WTC11 (cell line): ENCODE measurements around the gene IGFBP2. TPM values are rescaled to one million over a fixed set of nuclear protein-coding genes. Genes with fewer than 3 reads are reported as not detected.
A peak's percentile ranks its signal among the peaks of the same experiment; 100 is the strongest.

Experiments
- ATAC-seq: fragments of 200-7000 bp; cut with Tn5 transposase; 2 replicates; pipeline ENCODE4 v1.10.0; 2021; ENCODE audit warnings: mild to moderate bottlenecking, moderate library complexity
- CTCF ChIA-PET: fragments of 300-600 bp; sonication (Branson Sonifier 250); formaldehyde crosslinking; loops from one replicate; lab custom pipeline; 2021; ENCODE audit warnings: antibody characterized with exemption; lab: Charles Lee
- POLR2A ChIA-PET: fragments of 350-600 bp; sonication (Branson Sonifier 250); formaldehyde crosslinking; loops from one replicate; lab custom pipeline; 2021; ENCODE audit warnings: antibody characterized with exemption; lab: Charles Lee
- DNase-seq: peaks from one replicate; pipeline ENCODE4 v3.0.0; 2021; ENCODE audit warnings: low spot score
- H3K27ac Mint-ChIP-seq: 2 replicates; pipeline ENCODE4 v1.8.0; 2021; ENCODE audit warnings: mixed read lengths
- H3K27me3 Mint-ChIP-seq: 2 replicates; pipeline ENCODE4 v1.8.0; 2021; ENCODE audit warnings: low read depth, mild to moderate bottlenecking, moderate library complexity, mixed read lengths
- H3K36me3 Mint-ChIP-seq: 2 replicates; pipeline ENCODE4 v1.8.0; 2021; ENCODE audit warnings: mixed read lengths
- H3K4me1 Mint-ChIP-seq: 2 replicates; pipeline ENCODE4 v1.8.0; 2022; ENCODE audit warnings: mixed read lengths
- H3K4me3 Mint-ChIP-seq: 2 replicates; pipeline ENCODE4 v1.8.0; 2021; ENCODE audit warnings: mild to moderate bottlenecking, moderate library complexity, mixed read lengths
- H3K9me3 Mint-ChIP-seq: 2 replicates; pipeline ENCODE4 v1.8.0; 2021; ENCODE audit warnings: mixed read lengths
- EMX1 ChIP-seq: fragments of 250-450 bp; sonication (Bioruptor Pico); IDR thresholded peaks from 2 replicates; pipeline ENCODE4 v1.8.0; 2021; ENCODE audit warnings: mild to moderate bottlenecking
- IRF2 ChIP-seq: sonication (generic); formaldehyde crosslinking; IDR thresholded peaks from 2 replicates; pipeline ENCODE4 v1.8.0; 2022; ENCODE audit warnings: low read depth, missing genetic modification reagents, borderline replicate concordance
- MAX ChIP-seq: sonication (generic); formaldehyde crosslinking; IDR thresholded peaks from 2 replicates; pipeline ENCODE4 v1.8.0; 2022; ENCODE audit warnings: mild to moderate bottlenecking, missing genetic modification reagents
- NFATC4 ChIP-seq: fragments of 250-450 bp; sonication (Bioruptor Pico); IDR thresholded peaks from 2 replicates; pipeline ENCODE4 v1.9.0; 2021; ENCODE audit warnings: mild to moderate bottlenecking
- NR1H2 ChIP-seq: sonication (generic); formaldehyde crosslinking; IDR thresholded peaks from 2 replicates; pipeline ENCODE4 v1.9.0; 2021; ENCODE audit warnings: mild to moderate bottlenecking, moderate library complexity, missing genetic modification reagents
- PRRX2 ChIP-seq: fragments of 250-450 bp; sonication (Bioruptor Pico); IDR thresholded peaks from 2 replicates; pipeline ENCODE4 v1.8.0; 2021; ENCODE audit warnings: mild to moderate bottlenecking
- RELA ChIP-seq: sonication (generic); formaldehyde crosslinking; IDR thresholded peaks from 2 replicates; pipeline ENCODE4 v1.8.1; 2022; ENCODE audit warnings: missing genetic modification reagents, mild to moderate bottlenecking, borderline replicate concordance
- TP53 ChIP-seq: sonication (generic); formaldehyde crosslinking; IDR thresholded peaks from 2 replicates; pipeline ENCODE4 v1.8.1; 2023; ENCODE audit warnings: mild to moderate bottlenecking, missing genetic modification reagents
- ZBTB21 ChIP-seq: sonication (generic); formaldehyde crosslinking; IDR thresholded peaks from 2 replicates; pipeline ENCODE4 v1.8.1; 2023; ENCODE audit warnings: mild to moderate bottlenecking, missing genetic modification reagents, borderline replicate concordance
- ZNF281 ChIP-seq: sonication (generic); formaldehyde crosslinking; IDR thresholded peaks from 2 replicates; pipeline ENCODE4 v1.8.0; 2023; ENCODE audit warnings: mild to moderate bottlenecking, missing genetic modification reagents
- ZNF671 ChIP-seq: fragments of 250-450 bp; sonication (Bioruptor Pico); IDR thresholded peaks from 2 replicates; pipeline ENCODE4 v1.8.0; 2021; ENCODE audit warnings: mild to moderate bottlenecking
- total RNA-seq: library from RNA; stranded (reverse); gene quantifications from 3 replicates; pipeline ENCODE4 v1.2.3, GENCODE V29; 2021
- TF ChIP-seq, protein P1 (sequence below): sonication (generic); formaldehyde crosslinking; IDR thresholded peaks from 2 replicates; pipeline ENCODE4 v1.8.1; 2022; ENCODE audit warnings: mild to moderate bottlenecking, moderate library complexity, missing genetic modification reagents
- TF ChIP-seq, protein P2 (sequence below): fragments of 250-450 bp; sonication (Bioruptor Pico); IDR thresholded peaks from 2 replicates; pipeline ENCODE4 v1.9.0; 2021; ENCODE audit warnings: mild to moderate bottlenecking
- TF ChIP-seq, protein P3 (sequence below): fragments of 250-450 bp; sonication (Bioruptor Pico); conservative IDR thresholded peaks from 2 replicates; pipeline ENCODE4 v1.9.0; 2021; ENCODE audit warnings: mild to moderate bottlenecking
- TF ChIP-seq, protein P4 (sequence below): sonication (generic); formaldehyde crosslinking; IDR thresholded peaks from 2 replicates; pipeline ENCODE4 v1.8.1; 2023; ENCODE audit warnings: mild to moderate bottlenecking, missing genetic modification reagents

Gene IGFBP2
- total RNA-seq, 1 experiment from 2014 or later = 514 TPM

DNA sequence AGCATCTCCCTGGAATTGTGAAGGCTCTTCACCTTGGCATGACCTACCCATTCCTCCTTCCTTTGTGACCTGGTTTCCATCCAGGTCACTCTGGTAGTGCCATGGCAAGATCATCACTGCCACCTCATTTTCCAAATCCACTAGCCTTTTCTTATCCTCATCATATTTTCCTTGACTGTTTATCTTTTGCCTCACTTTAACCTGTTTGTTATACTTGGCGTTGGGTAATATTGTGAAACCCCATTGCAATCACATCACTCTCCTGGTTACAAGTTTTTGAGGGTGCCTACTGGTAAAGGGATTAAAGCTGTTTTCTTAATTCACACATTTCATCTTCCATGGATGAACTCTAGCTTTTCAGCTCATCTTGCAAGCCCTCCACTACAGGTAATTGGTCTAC, 39.1 kb upstream of the IGFBP2 start:
- ATAC-seq = no peak
- ChIA-PET POLR2A (no interaction called here), CTCF (interaction anchor here (0.5 kb wide), 1 partner anchor 101 kb away, joined by 3 read pairs; the partner anchor contains the start of gene IGFBP5)
- H3K4me3 Mint-ChIP-seq = no peak overlapping the region
- no peak for TF ChIP-seq ZNF281 (CRISPR knock-in tag)
- no peaks in the 10 kb centered on the region for H3K36me3 Mint-ChIP-seq
- no peaks in the 10 kb centered on the region for H3K27me3 Mint-ChIP-seq
- H3K4me1 Mint-ChIP-seq = peaks cover 42% of the 10 kb centered on the region
- no peak overlapping the region for H3K27ac Mint-ChIP-seq
- H3K9me3 Mint-ChIP-seq = no peaks in the 10 kb centered on the region
- no peak for DNase-seq

DNA sequence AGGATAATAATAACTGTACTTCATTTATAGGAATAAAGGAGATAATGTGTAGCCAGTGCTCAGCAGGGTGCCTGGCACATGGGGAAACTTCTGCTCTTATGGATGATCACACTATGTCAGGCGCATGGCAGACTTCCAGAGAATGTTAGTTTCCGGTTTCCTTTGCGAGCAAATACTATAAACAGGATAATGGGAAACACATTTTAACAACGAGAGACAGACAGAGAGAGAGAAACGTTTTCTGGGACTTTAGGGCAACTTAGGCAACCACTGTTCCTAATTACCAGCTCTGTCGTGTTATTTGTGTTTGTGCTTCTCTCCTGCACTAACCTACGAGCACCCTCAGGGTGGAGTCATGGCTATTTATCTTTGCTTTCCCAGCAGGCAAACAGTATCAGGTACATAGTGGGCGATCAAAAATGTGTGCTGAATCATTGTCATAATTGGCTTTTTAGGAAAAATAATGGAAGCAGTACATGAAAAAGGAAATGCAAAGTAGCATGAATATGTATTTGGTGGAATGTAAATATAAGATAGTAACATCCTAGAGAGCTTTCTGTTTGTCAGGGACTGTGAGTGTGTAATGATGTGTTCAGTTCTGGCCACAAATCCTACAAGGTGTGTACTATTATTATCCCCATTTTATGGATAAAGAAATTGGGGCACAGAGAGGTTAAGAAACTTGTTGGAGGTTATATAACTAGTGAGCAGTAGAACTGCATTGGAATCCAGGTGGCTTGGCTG, 36.8 kb upstream of the IGFBP2 start:
- peaks cover 24% of the 10 kb centered on the region for H3K4me1 Mint-ChIP-seq
- no peaks in the 10 kb centered on the region for H3K27me3 Mint-ChIP-seq
- CTCF ChIA-PET = no interaction called here
- H3K4me3 Mint-ChIP-seq = no peak overlapping the region
- POLR2A ChIA-PET = no interaction called here
- no peak for ATAC-seq
- no peaks in the 10 kb centered on the region for H3K9me3 Mint-ChIP-seq
- H3K27ac Mint-ChIP-seq = peak overlapping the region; percentile 12; the same call in 1 of the 2 replicates
- no peak for DNase-seq
- no peaks in the 10 kb centered on the region for H3K36me3 Mint-ChIP-seq
- TF ChIP-seq RELA (no peak), NFATC4 (CRISPR knock-in tag) (no peak), TP53 (CRISPR knock-in tag) (no peak), ZBTB21 (no peak), NR1H2 (no peak), IRF2 (CRISPR knock-in tag) (no peak), MAX (CRISPR knock-in tag) (no peak), EMX1 (CRISPR knock-in tag) (no peak), PRRX2 (no peak), ZNF281 (CRISPR knock-in tag) (no peak), ZNF671 (CRISPR knock-in tag) (no peak)
- TF ChIP-seq, protein P1, sequence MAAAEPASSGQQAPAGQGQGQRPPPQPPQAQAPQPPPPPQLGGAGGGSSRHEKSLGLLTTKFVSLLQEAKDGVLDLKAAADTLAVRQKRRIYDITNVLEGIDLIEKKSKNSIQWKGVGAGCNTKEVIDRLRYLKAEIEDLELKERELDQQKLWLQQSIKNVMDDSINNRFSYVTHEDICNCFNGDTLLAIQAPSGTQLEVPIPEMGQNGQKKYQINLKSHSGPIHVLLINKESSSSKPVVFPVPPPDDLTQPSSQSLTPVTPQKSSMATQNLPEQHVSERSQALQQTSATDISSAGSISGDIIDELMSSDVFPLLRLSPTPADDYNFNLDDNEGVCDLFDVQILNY = no peak
- TF ChIP-seq, protein P2, sequence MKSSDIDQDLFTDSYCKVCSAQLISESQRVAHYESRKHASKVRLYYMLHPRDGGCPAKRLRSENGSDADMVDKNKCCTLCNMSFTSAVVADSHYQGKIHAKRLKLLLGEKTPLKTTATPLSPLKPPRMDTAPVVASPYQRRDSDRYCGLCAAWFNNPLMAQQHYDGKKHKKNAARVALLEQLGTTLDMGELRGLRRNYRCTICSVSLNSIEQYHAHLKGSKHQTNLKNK (CRISPR knock-in tag) = no peak
- TF ChIP-seq, protein P3, sequence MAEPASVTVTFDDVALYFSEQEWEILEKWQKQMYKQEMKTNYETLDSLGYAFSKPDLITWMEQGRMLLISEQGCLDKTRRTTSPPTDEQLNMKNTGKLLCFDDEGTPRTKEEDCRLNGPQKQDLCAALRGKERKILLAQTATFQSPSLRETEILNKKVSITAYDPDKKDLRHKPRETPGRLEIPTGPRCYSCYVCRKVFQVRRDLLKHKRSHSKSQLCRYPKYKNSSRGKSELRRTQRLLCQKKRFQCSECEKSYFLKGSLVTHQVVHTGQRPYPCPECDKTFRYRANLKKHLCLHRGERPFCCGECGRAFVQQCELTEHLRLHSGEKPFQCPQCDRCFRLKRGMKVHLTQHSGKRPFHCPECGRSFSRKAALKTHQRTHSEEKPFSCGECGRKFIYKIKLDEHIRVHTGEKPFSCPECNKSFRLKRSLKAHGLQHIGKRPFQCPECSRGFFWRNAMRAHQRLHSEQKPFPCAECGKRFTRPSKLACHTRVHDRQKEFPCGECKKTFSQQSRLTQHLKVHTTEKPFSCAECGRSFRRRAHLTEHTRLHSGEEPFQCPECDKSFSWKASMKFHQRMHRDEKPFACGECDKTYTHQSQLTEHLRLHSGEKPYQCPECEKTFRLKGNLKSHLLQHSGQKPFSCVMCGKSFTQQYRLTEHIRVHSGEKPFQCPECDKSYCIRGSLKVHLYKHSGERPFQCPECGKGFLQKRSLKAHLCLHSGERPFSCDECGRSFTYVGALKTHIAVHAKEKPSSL (CRISPR knock-in tag) = no peak
- TF ChIP-seq, protein P4, sequence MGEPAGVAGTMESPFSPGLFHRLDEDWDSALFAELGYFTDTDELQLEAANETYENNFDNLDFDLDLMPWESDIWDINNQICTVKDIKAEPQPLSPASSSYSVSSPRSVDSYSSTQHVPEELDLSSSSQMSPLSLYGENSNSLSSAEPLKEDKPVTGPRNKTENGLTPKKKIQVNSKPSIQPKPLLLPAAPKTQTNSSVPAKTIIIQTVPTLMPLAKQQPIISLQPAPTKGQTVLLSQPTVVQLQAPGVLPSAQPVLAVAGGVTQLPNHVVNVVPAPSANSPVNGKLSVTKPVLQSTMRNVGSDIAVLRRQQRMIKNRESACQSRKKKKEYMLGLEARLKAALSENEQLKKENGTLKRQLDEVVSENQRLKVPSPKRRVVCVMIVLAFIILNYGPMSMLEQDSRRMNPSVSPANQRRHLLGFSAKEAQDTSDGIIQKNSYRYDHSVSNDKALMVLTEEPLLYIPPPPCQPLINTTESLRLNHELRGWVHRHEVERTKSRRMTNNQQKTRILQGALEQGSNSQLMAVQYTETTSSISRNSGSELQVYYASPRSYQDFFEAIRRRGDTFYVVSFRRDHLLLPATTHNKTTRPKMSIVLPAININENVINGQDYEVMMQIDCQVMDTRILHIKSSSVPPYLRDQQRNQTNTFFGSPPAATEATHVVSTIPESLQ = no peak
